Activated T-cell treated with anti-CD3 and anti-CD28 coated beads, Interleukin-2, amount 50 U/mL, for 72 hours (primary cell): Measurements from ENCODE around the gene PACS2. TPM values are rescaled to one million over a fixed set of nuclear protein-coding genes. Genes with fewer than 3 reads are reported as not detected.
"Not testable (repeated sequence)": the region's sequence is repeated elsewhere in the genome, so short reads cannot be mapped to it uniquely, and the experiment has no call there.

Experiments used
- ATAC-seq, 2 donors: fragments of 150-1000 bp; cut with Tn5 transposase; replicated peaks in 1 of 2; 2 replicates each; pipeline ENCODE4 v1.10.0; 2021; ENCODE audit warnings: moderate library complexity in 2 of 2, mild to moderate bottlenecking in 1 of 2
- DNase-seq, 2 donors: peaks; one replicate each; pipeline ENCODE4 v3.0.0; 2021 to 2022; ENCODE audit warnings: mixed read lengths in 1 of 2
- H3K27ac Mint-ChIP-seq: one replicate; pipeline ENCODE4 v1.8.0; 2022; ENCODE audit warnings: mild to moderate bottlenecking, moderate library complexity, mixed read lengths
- H3K27me3 Mint-ChIP-seq: one replicate; pipeline ENCODE4 v1.8.0; 2022; ENCODE audit warnings: low read depth, mixed read lengths
- H3K36me3 Mint-ChIP-seq, 2 donors: one replicate each; pipeline ENCODE4 v1.8.0; 2022; ENCODE audit warnings: mixed read lengths in 2 of 2, mild to moderate bottlenecking in 1 of 2; ENCODE audit not compliant: insufficient read depth in 2 of 2
- H3K4me1 Mint-ChIP-seq: one replicate; pipeline ENCODE4 v1.8.0; 2022; ENCODE audit warnings: low read depth, mixed read lengths
- H3K4me3 Mint-ChIP-seq, 2 donors: one replicate each; pipeline ENCODE4 v1.8.0; 2022; ENCODE audit warnings: mild to moderate bottlenecking in 2 of 2, mixed read lengths in 2 of 2, moderate library complexity in 2 of 2
- H3K9me3 Mint-ChIP-seq, 2 donors: one replicate each; pipeline ENCODE4 v1.8.0; 2022; ENCODE audit warnings: mixed read lengths in 2 of 2
- total RNA-seq, 2 donors: library from RNA; stranded (reverse); gene quantifications; one replicate each; pipeline ENCODE4 v1.2.3, GENCODE V29; 2022

PACS2 gene
- total RNA-seq, 2 donors from 2014 or later: 36.5 to 44.9 TPM

GRCh38 chr14:105333613-105334364, 19.2 kb downstream of the PACS2 start:
- ATAC-seq (no peak), DNase-seq (no peak)
- H3K9me3 Mint-ChIP-seq: no peaks in the 10 kb centered on the region
- H3K4me1 Mint-ChIP-seq: peaks cover 19% of the 10 kb centered on the region
- H3K36me3 Mint-ChIP-seq: no peaks in the 10 kb centered on the region
- H3K27ac Mint-ChIP-seq: no peak overlapping the region
- H3K4me3 Mint-ChIP-seq: no peak overlapping the region
- H3K27me3 Mint-ChIP-seq: no peaks in the 10 kb centered on the region

- Mint-ChIP-seq H3K9me3 (no peaks in the 10 kb centered on the region), H3K27ac (no peak overlapping the region), H3K4me1 (peaks cover 19% of the 10 kb centered on the region), H3K36me3 (no peaks in the 10 kb centered on the region), H3K4me3 (no peak overlapping the region), H3K27me3 (no peaks in the 10 kb centered on the region)
- DNase-seq: no peak
- no peak for ATAC-seq
These were observed 20.1 kb downstream of the PACS2 start for GRCh38 chr14:105334383-105335230.

- H3K27ac Mint-ChIP-seq, H3K36me3 Mint-ChIP-seq, H3K27me3 Mint-ChIP-seq, H3K4me3 Mint-ChIP-seq, H3K9me3 Mint-ChIP-seq, DNase-seq, ATAC-seq: not testable (repeated sequence)
- peaks cover 19% of the 10 kb centered on the region for H3K4me1 Mint-ChIP-seq
These were observed 20.6 kb downstream of the PACS2 start for GRCh38 chr14:105335231-105335542.

- Mint-ChIP-seq H3K4me3 (no peak overlapping the region), H3K36me3 (no peaks in the 10 kb centered on the region), H3K4me1 (peaks cover 13% of the 10 kb centered on the region), H3K9me3 (no peaks in the 10 kb centered on the region), H3K27me3 (no peaks in the 10 kb centered on the region), H3K27ac (no peak overlapping the region)
- ATAC-seq (no peak), DNase-seq (no peak)
These were observed 21.4 kb downstream of the PACS2 start for GRCh38 chr14:105335735-105336476.

GRCh38 chr14:105336477-105337287, 22.1 kb downstream of the PACS2 start:
- H3K9me3 Mint-ChIP-seq: no peaks in the 10 kb centered on the region
- no peak overlapping the region for H3K4me3 Mint-ChIP-seq

GRCh38 chr14:105337433-105337832, 22.9 kb downstream of the PACS2 start:
- ATAC-seq (no peak), DNase-seq (no peak)
- no peak overlapping the region for H3K27ac Mint-ChIP-seq
- H3K4me1 Mint-ChIP-seq: no peaks in the 10 kb centered on the region
- H3K9me3 Mint-ChIP-seq: no peaks in the 10 kb centered on the region
- H3K36me3 Mint-ChIP-seq: no peaks in the 10 kb centered on the region
- no peak overlapping the region for H3K4me3 Mint-ChIP-seq
- no peaks in the 10 kb centered on the region for H3K27me3 Mint-ChIP-seq

More at GRCh38 chr14:105336477-105337287, 22.1 kb downstream of the PACS2 start:
- no peak for DNase-seq
- Mint-ChIP-seq H3K27me3 (no peaks in the 10 kb centered on the region), H3K27ac (no peak overlapping the region), H3K4me1 (peaks cover 5% of the 10 kb centered on the region), H3K36me3 (no peaks in the 10 kb centered on the region)
- no peak for ATAC-seq

- DNase-seq (no peak), ATAC-seq (no peak)
- H3K4me3 Mint-ChIP-seq: no peak overlapping the region
- H3K4me1 Mint-ChIP-seq: no peaks in the 10 kb centered on the region
- no peak overlapping the region for H3K27ac Mint-ChIP-seq
- no peaks in the 10 kb centered on the region for H3K36me3 Mint-ChIP-seq
- no peaks in the 10 kb centered on the region for H3K27me3 Mint-ChIP-seq
- H3K9me3 Mint-ChIP-seq: no peaks in the 10 kb centered on the region
These were observed 23.6 kb downstream of the PACS2 start for GRCh38 chr14:105337966-105338741.

GRCh38 chr14:105340821-105341733, 26.5 kb downstream of the PACS2 start:
- ATAC-seq: no peak
- H3K27ac Mint-ChIP-seq: no peak overlapping the region
- H3K9me3 Mint-ChIP-seq: no peaks in the 10 kb centered on the region
- no peak for DNase-seq
- H3K4me1 Mint-ChIP-seq: no peaks in the 10 kb centered on the region
- H3K36me3 Mint-ChIP-seq: peaks cover 2 to 4% of the 10 kb centered on the region in 2 donors
- no peaks in the 10 kb centered on the region for H3K27me3 Mint-ChIP-seq
- H3K4me3 Mint-ChIP-seq: no peak overlapping the region

- Mint-ChIP-seq H3K4me3 (no peak overlapping the region), H3K27ac (no peak overlapping the region), H3K36me3 (peaks cover 2 to 4% of the 10 kb centered on the region in 2 donors), H3K4me1 (no peaks in the 10 kb centered on the region), H3K27me3 (no peaks in the 10 kb centered on the region), H3K9me3 (no peaks in the 10 kb centered on the region)
- DNase-seq: no peak
- ATAC-seq: no peak
These were observed 28.6 kb downstream of the PACS2 start for GRCh38 chr14:105343194-105343593.

- no peak for DNase-seq
- H3K4me1 Mint-ChIP-seq: no peaks in the 10 kb centered on the region
- no peak for ATAC-seq
- H3K27ac Mint-ChIP-seq: no peak overlapping the region
- no peak overlapping the region for H3K4me3 Mint-ChIP-seq
- peaks cover 2 to 4% of the 10 kb centered on the region in 2 donors for H3K36me3 Mint-ChIP-seq
- H3K9me3 Mint-ChIP-seq: no peaks in the 10 kb centered on the region
- no peaks in the 10 kb centered on the region for H3K27me3 Mint-ChIP-seq
These were observed 31.6 kb downstream of the PACS2 start for GRCh38 chr14:105346200-105346533.

- no peaks in the 10 kb centered on the region for H3K4me1 Mint-ChIP-seq
- H3K27me3 Mint-ChIP-seq: no peaks in the 10 kb centered on the region
- H3K27ac Mint-ChIP-seq: no peak overlapping the region
- no peak for DNase-seq
- no peak overlapping the region for H3K4me3 Mint-ChIP-seq
- no peak for ATAC-seq
- no peaks in the 10 kb centered on the region for H3K9me3 Mint-ChIP-seq
- H3K36me3 Mint-ChIP-seq: peaks cover 2 to 4% of the 10 kb centered on the region in 2 donors
These were observed 32.5 kb downstream of the PACS2 start for GRCh38 chr14:105346876-105347586.
